DOHH2 (cell line): ENCODE results near the gene SPATA21.
A peak's percentile ranks its signal among the peaks of the same experiment; 100 is the strongest.

ENCODE experiments used
- H3F3A ChIP-seq: fragments of 200-600 bp; sonication (generic), shearing (Covaris generic); 2 replicates; pipeline ENCODE4 v1.6.0; 2016; ENCODE audit warnings: antibody characterized with exemption, mild to moderate bottlenecking; ENCODE audit not compliant: control insufficient read depth, insufficient read depth
- H3K27ac ChIP-seq: fragments of 200-600 bp; sonication (generic); 2 replicates; pipeline ENCODE4 v1.5.1; 2014; ENCODE audit warnings: low read depth, mild to moderate bottlenecking, low read length, moderate library complexity
- H3K27me3 ChIP-seq: fragments of 200-600 bp; sonication (generic); 2 replicates; pipeline ENCODE4 v1.6.1; 2014; ENCODE audit warnings: mild to moderate bottlenecking, low read length, mixed read lengths; ENCODE audit not compliant: control insufficient read depth
- H3K36me3 ChIP-seq: fragments of 200-600 bp; sonication (generic); 2 replicates; pipeline ENCODE4 v1.6.1; 2014; ENCODE audit warnings: mild to moderate bottlenecking, low read length, moderate library complexity, mixed read lengths; ENCODE audit not compliant: control insufficient read depth
- H3K4me1 ChIP-seq: fragments of 200-600 bp; sonication (generic); 2 replicates; pipeline ENCODE4 v1.6.1; 2014; ENCODE audit warnings: mild to moderate bottlenecking, low read length, mixed read lengths; ENCODE audit not compliant: control insufficient read depth
- H3K4me2 ChIP-seq: fragments of 200-600 bp; sonication (generic); 2 replicates; pipeline ENCODE4 v1.6.0; 2014; ENCODE audit warnings: mild to moderate bottlenecking, low read length, moderate library complexity
- H3K4me3 ChIP-seq: fragments of 200-600 bp; sonication (generic); 2 replicates; pipeline ENCODE4 v1.5.1; 2014; ENCODE audit warnings: mild to moderate bottlenecking, low read length, mixed read lengths
- H3K79me2 ChIP-seq: fragments of 200-600 bp; sonication (generic); 2 replicates; pipeline ENCODE4 v1.6.1; 2014; ENCODE audit warnings: mild to moderate bottlenecking, low read length, mixed read lengths; ENCODE audit not compliant: control insufficient read depth
- H3K9me2 ChIP-seq: fragments of 200-600 bp; sonication (generic); replicated peaks from 2 replicates; pipeline ENCODE4 v1.6.1; 2014; ENCODE audit warnings: mild to moderate bottlenecking, low read length, mixed read lengths; ENCODE audit not compliant: control insufficient read depth
- H3K9me3 ChIP-seq: fragments of 200-600 bp; sonication (generic); 2 replicates; pipeline ENCODE4 v1.6.1; 2014; ENCODE audit warnings: antibody characterized with exemption, low read length, mixed read lengths; ENCODE audit not compliant: control insufficient read depth, insufficient read depth
- H4K20me1 ChIP-seq: fragments of 200-600 bp; sonication (generic); 2 replicates; pipeline ENCODE4 v1.6.0; 2014; ENCODE audit warnings: low read depth, mild to moderate bottlenecking, antibody characterized with exemption, low read length, moderate library complexity; ENCODE audit not compliant: control insufficient read depth, insufficient read depth
- EZH2phosphoT487 ChIP-seq: fragments of 200-600 bp; sonication (generic); IDR thresholded peaks from 2 replicates; pipeline ENCODE4 v1.6.1; 2017; ENCODE audit warnings: borderline replicate concordance, mild to moderate bottlenecking, antibody characterized with exemption, low read length, moderate library complexity, mixed read lengths
- TF ChIP-seq, protein P1 (sequence below): fragments of 200-600 bp; sonication (generic); IDR thresholded peaks from one replicate; pipeline ENCODE4 v1.5.1; 2014; ENCODE audit warnings: antibody characterized with exemption, mild to moderate bottlenecking, low read depth, low read length; ENCODE audit not compliant: poor library complexity, severe bottlenecking

SPATA21 gene

DNA sequence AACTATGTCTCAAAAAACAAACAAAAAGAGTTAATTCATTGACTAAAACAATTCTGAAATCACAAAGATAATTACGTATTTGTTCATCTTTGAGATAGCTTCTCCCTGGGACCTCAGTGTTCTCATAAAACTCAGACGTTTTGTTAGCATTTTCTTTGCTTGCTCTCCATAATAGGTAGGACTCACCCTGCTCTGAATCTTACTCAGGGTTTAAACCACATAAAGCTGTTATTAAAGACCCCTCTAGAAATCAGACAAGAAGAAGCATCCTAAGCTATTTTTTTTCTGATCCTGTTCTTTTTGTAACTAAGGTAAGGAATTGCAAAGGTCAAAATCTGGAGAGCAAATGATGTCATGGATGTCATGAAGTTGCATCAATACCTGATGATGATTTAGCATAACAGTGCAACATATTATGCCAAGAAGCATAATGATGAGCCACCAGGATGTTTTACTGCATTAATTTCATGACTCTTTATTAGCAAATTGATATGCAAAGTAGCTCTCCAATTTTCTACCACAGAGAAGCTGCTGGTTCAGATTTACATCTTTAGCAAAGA, 87.3 kb downstream of the SPATA21 start:
- Histone ChIP-seq H4K20me1 (0 out of 2 replicates have a peak, but pooled peaks cover 5% of the 10 kb centered on the region), H3K27me3 (no peaks in the 10 kb centered on the region), H3K36me3 (peaks cover 3% of the 10 kb centered on the region), H3K4me3 (peak overlapping the region; percentile 18; the same call in 1 of the 2 replicates), H3K9me2 (no peaks in the 10 kb centered on the region), H3K9me3 (no peaks in the 10 kb centered on the region), H3K4me2 (peak overlapping the region; percentile 93), H3K4me1 (peaks cover 30% of the 10 kb centered on the region), H3K27ac (no peak overlapping the region), H3K79me2 (peaks cover 77% of the 10 kb centered on the region), H3F3A (no peaks in the 10 kb centered on the region)
- TF ChIP-seq, protein P1, sequence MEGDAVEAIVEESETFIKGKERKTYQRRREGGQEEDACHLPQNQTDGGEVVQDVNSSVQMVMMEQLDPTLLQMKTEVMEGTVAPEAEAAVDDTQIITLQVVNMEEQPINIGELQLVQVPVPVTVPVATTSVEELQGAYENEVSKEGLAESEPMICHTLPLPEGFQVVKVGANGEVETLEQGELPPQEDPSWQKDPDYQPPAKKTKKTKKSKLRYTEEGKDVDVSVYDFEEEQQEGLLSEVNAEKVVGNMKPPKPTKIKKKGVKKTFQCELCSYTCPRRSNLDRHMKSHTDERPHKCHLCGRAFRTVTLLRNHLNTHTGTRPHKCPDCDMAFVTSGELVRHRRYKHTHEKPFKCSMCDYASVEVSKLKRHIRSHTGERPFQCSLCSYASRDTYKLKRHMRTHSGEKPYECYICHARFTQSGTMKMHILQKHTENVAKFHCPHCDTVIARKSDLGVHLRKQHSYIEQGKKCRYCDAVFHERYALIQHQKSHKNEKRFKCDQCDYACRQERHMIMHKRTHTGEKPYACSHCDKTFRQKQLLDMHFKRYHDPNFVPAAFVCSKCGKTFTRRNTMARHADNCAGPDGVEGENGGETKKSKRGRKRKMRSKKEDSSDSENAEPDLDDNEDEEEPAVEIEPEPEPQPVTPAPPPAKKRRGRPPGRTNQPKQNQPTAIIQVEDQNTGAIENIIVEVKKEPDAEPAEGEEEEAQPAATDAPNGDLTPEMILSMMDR = no peak
- TF ChIP-seq EZH2phosphoT487 = no peak
